H1 (cell line): ENCODE measurements around the gene RAPGEF1.

Source experiments
- CHD1 ChIP-seq: IDR thresholded peaks from 2 replicates; pipeline ENCODE4 v1.6.1; 2012; ENCODE audit warnings: low read depth, low read length, improper control_type of control experiment
- EZH2 ChIP-seq: fragments of 200-600 bp; sonication (generic); IDR thresholded peaks from 2 replicates; pipeline ENCODE4 v1.7.1; 2012; ENCODE audit warnings: low read depth, mild to moderate bottlenecking, moderate library complexity, low read length, inconsistent platforms; ENCODE audit not compliant: severe bottlenecking
- GABPA ChIP-seq: IDR thresholded peaks from 2 replicates; pipeline ENCODE4 v1.6.1; 2011; ENCODE audit warnings: mild to moderate bottlenecking, low read length, moderate library complexity, borderline replicate concordance; ENCODE audit not compliant: insufficient read depth
- KDM5A ChIP-seq: fragments of 200-600 bp; IDR thresholded peaks from 2 replicates; pipeline ENCODE4 v1.7.1; 2012; ENCODE audit warnings: mild to moderate bottlenecking, low read length, inconsistent platforms, mixed read lengths
- NRF1 ChIP-seq: IDR thresholded peaks from 2 replicates; pipeline ENCODE4 v1.6.1; 2011; ENCODE audit warnings: mild to moderate bottlenecking, low read depth, low read length, improper control_type of control experiment
- TEAD4 ChIP-seq: IDR thresholded peaks from 2 replicates; pipeline ENCODE4 v1.6.1; 2012; ENCODE audit warnings: low read depth, low read length, inconsistent platforms, mixed read lengths
- YY1 ChIP-seq: IDR thresholded peaks from 2 replicates; pipeline ENCODE4 v1.6.1; 2011; ENCODE audit warnings: low read depth, mild to moderate bottlenecking, low read length
- TF ChIP-seq, protein P1 (sequence below), 3 experiments: IDR thresholded peaks; 1 replicate in 2 of 3; 2 replicates in 1 of 3; pipeline versions ENCODE4 v1.5.1 to v1.6.1; 2011; ENCODE audit warnings: low read length in 3 of 3, mild to moderate bottlenecking in 3 of 3, inconsistent platforms in 2 of 3, low read depth in 1 of 3, moderate library complexity in 1 of 3; ENCODE audit not compliant: insufficient read depth in 1 of 3; ENCODE audit errors: control extremely low read depth in 1 of 3
- TF ChIP-seq, protein P2 (sequence below): IDR thresholded peaks from 2 replicates; pipeline ENCODE4 v1.6.1; 2011; ENCODE audit warnings: low read length, improper control_type of control experiment

DNA sequence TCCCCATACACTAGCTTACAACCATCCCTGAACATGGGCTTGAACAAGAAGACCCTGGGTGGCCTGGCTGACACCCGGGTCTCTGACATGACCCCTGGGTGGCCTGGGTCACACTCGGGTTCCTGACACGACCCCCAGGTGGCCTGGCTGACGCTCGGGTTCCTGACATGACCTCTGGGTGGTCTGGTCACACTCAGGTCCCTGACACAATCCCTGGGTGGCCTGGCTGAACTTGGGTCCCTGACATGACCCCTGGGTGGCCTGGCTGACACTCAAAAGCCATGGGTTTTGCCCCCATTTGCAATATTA is 156.6 kb downstream of the RAPGEF1 start:
- TF ChIP-seq TEAD4 (no peak), GABPA (no peak), NRF1 (no peak), EZH2 (no peak), KDM5A (no peak), CHD1 (no peak), YY1 (no peak)
- TF ChIP-seq, protein P1, sequence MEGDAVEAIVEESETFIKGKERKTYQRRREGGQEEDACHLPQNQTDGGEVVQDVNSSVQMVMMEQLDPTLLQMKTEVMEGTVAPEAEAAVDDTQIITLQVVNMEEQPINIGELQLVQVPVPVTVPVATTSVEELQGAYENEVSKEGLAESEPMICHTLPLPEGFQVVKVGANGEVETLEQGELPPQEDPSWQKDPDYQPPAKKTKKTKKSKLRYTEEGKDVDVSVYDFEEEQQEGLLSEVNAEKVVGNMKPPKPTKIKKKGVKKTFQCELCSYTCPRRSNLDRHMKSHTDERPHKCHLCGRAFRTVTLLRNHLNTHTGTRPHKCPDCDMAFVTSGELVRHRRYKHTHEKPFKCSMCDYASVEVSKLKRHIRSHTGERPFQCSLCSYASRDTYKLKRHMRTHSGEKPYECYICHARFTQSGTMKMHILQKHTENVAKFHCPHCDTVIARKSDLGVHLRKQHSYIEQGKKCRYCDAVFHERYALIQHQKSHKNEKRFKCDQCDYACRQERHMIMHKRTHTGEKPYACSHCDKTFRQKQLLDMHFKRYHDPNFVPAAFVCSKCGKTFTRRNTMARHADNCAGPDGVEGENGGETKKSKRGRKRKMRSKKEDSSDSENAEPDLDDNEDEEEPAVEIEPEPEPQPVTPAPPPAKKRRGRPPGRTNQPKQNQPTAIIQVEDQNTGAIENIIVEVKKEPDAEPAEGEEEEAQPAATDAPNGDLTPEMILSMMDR (IDR thresholded peaks at IDR 0.05; ENCODE audit: control extremely low read depth in 1 of 3, insufficient read depth in 1 of 3, low read depth in 1 of 3, low read length in 3 of 3), result no peak
- TF ChIP-seq, protein P2, sequence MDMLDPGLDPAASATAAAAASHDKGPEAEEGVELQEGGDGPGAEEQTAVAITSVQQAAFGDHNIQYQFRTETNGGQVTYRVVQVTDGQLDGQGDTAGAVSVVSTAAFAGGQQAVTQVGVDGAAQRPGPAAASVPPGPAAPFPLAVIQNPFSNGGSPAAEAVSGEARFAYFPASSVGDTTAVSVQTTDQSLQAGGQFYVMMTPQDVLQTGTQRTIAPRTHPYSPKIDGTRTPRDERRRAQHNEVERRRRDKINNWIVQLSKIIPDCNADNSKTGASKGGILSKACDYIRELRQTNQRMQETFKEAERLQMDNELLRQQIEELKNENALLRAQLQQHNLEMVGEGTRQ, result no peak
